HL-60 (cell line): Measurements from ENCODE around the gene SELENOH.

Source experiments
- POLR2AphosphoS5 ChIP-seq: IDR thresholded peaks from 2 replicates; pipeline ENCODE4 v1.6.1; 2012; ENCODE audit warnings: low read depth
- TF ChIP-seq, protein P1 (sequence below): IDR thresholded peaks from one replicate; pipeline ENCODE4 v1.5.1; 2011; ENCODE audit warnings: low read length, control low read depth, inconsistent platforms; ENCODE audit not compliant: insufficient read depth

DNA sequence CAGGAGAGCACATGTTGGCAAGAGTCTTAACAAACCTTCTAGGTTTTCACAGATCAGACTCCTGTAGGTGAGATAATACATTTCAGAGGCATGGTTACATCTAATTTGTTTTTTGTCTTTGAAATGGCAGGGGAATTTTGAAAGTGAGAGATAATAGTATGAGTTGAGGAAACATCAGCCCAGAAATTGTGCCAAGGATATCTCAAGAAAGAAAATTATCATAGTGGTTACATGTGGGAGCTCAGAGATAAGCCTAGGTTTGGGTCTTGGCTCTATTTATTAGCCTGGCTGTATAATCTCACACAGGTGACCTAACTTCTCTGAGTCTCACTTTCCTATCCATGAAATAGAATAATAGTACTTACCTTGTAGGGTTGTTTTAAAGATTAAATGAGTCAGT lies 9.9 kb downstream of the SELENOH start:
- TF ChIP-seq POLR2AphosphoS5: no peak
- TF ChIP-seq, protein P1, sequence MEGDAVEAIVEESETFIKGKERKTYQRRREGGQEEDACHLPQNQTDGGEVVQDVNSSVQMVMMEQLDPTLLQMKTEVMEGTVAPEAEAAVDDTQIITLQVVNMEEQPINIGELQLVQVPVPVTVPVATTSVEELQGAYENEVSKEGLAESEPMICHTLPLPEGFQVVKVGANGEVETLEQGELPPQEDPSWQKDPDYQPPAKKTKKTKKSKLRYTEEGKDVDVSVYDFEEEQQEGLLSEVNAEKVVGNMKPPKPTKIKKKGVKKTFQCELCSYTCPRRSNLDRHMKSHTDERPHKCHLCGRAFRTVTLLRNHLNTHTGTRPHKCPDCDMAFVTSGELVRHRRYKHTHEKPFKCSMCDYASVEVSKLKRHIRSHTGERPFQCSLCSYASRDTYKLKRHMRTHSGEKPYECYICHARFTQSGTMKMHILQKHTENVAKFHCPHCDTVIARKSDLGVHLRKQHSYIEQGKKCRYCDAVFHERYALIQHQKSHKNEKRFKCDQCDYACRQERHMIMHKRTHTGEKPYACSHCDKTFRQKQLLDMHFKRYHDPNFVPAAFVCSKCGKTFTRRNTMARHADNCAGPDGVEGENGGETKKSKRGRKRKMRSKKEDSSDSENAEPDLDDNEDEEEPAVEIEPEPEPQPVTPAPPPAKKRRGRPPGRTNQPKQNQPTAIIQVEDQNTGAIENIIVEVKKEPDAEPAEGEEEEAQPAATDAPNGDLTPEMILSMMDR: no peak
